HEK293 (cell line): ENCODE data around the gene SIGLEC1.

ENCODE experiments used
- CTCF ChIA-PET: fragments of 350-600 bp; formaldehyde crosslinking; extraction: SDS; loops from one replicate; lab custom pipeline; 2021; ENCODE audit warnings: antibody characterized with exemption; lab: Yijun Ruan, JAX
- POLR2A ChIA-PET: fragments of 300-600 bp; formaldehyde crosslinking; extraction: SDS; loops from one replicate; lab custom pipeline; 2020; ENCODE audit warnings: antibody characterized with exemption, inconsistent platforms; lab: Yijun Ruan, JAX
- H3K27ac ChIP-seq: fragments of 200-500 bp; sonication (Bioruptor generic); 2 replicates; pipeline ENCODE4 v1.5.1; 2014; ENCODE audit warnings: low read depth, low read length, control low read depth, inconsistent platforms; ENCODE audit errors: extremely low read depth
- H3K36me3 ChIP-seq, 2 experiments: fragments of 200-500 bp in 1 of 2; sonication (Bioruptor generic) in 1 of 2; 1 replicate in 1 of 2; 2 replicates in 1 of 2; pipeline ENCODE4 v1.5.1; 2014 to 2017; ENCODE audit warnings: inconsistent platforms in 2 of 2, low read length in 2 of 2; ENCODE audit not compliant: control insufficient read depth in 2 of 2, insufficient read depth in 1 of 2
- H3K4me1 ChIP-seq: fragments of 200-500 bp; sonication (Bioruptor generic); 2 replicates; pipeline ENCODE4 v1.5.1; 2014; ENCODE audit warnings: mild to moderate bottlenecking, low read length, inconsistent platforms; ENCODE audit not compliant: control insufficient read depth, insufficient read depth
- H3K4me3 ChIP-seq: 2 replicates; pipeline ENCODE4 v1.5.1; 2011; ENCODE audit warnings: low read depth, mild to moderate bottlenecking, control low read depth, low read length, moderate library complexity
- H3K9me3 ChIP-seq: fragments of 200-500 bp; sonication (Bioruptor generic); 2 replicates; pipeline ENCODE4 v1.5.1; 2014; ENCODE audit warnings: low read depth, low read length, inconsistent platforms; ENCODE audit not compliant: control insufficient read depth, insufficient read depth
- CTCF ChIP-seq: fragments of 450-650 bp; formaldehyde crosslinking; IDR thresholded peaks from 2 replicates; pipeline ENCODE4 v1.5.1; 2016; ENCODE audit warnings: missing biosample characterization, missing genetic modification characterization
- MYNN ChIP-seq: fragments of 450-650 bp; formaldehyde crosslinking; IDR thresholded peaks from 2 replicates; pipeline ENCODE4 v1.5.1; 2016; ENCODE audit warnings: missing biosample characterization, missing genetic modification characterization, borderline replicate concordance
- ZIC2 ChIP-seq: fragments of 450-650 bp; formaldehyde crosslinking; IDR thresholded peaks from 2 replicates; pipeline ENCODE4 v1.5.1; 2016; ENCODE audit warnings: missing biosample characterization, missing genetic modification characterization
- ZNF138 ChIP-seq: fragments of 450-650 bp; formaldehyde crosslinking; IDR thresholded peaks from 2 replicates; pipeline ENCODE4 v1.5.1; 2016; ENCODE audit warnings: missing biosample characterization, missing genetic modification characterization, borderline replicate concordance
- ZNF19 ChIP-seq: fragments of 450-650 bp; formaldehyde crosslinking; IDR thresholded peaks from 2 replicates; pipeline ENCODE4; 2016; ENCODE audit warnings: missing biosample characterization, missing genetic modification characterization, low read depth
- ZNF266 ChIP-seq: fragments of 450-650 bp; formaldehyde crosslinking; IDR thresholded peaks from 2 replicates; pipeline ENCODE4 v1.5.1; 2016; ENCODE audit warnings: missing biosample characterization, missing genetic modification characterization, low read depth
- ZNF292 ChIP-seq: fragments of 450-650 bp; formaldehyde crosslinking; IDR thresholded peaks from 2 replicates; pipeline ENCODE4 v1.5.1; 2016; ENCODE audit warnings: low read depth, missing biosample characterization, missing genetic modification characterization, borderline replicate concordance
- ZNF341 ChIP-seq: fragments of 450-650 bp; formaldehyde crosslinking; IDR thresholded peaks from 2 replicates; pipeline ENCODE4; 2016; ENCODE audit warnings: low read depth, missing biosample characterization, missing genetic modification characterization
- ZNF473 ChIP-seq: fragments of 450-650 bp; formaldehyde crosslinking; IDR thresholded peaks from 2 replicates; pipeline ENCODE4 v1.5.1; 2017; ENCODE audit warnings: missing biosample characterization, missing genetic modification characterization
- ZNF48 ChIP-seq: fragments of 450-650 bp; formaldehyde crosslinking; IDR thresholded peaks from 2 replicates; pipeline ENCODE4 v1.5.1; 2016; ENCODE audit warnings: missing biosample characterization, missing genetic modification characterization
- ZNF521 ChIP-seq: fragments of 450-650 bp; formaldehyde crosslinking; IDR thresholded peaks from 2 replicates; pipeline ENCODE4 v1.5.1; 2017; ENCODE audit warnings: missing biosample characterization, mild to moderate bottlenecking, missing genetic modification characterization
- ZNF561 ChIP-seq: fragments of 450-650 bp; IDR thresholded peaks from 2 replicates; pipeline ENCODE4 v1.5.1; 2018; ENCODE audit warnings: missing biosample characterization, missing genetic modification characterization, borderline replicate concordance
- ZNF600 ChIP-seq: fragments of 450-650 bp; formaldehyde crosslinking; IDR thresholded peaks from 2 replicates; pipeline ENCODE4 v1.5.1; 2016; ENCODE audit warnings: missing biosample characterization, missing genetic modification characterization
- ZNF626 ChIP-seq: fragments of 450-650 bp; sonication (Bioruptor Pico); formaldehyde crosslinking; IDR thresholded peaks from 2 replicates; pipeline ENCODE4 v1.5.1; 2018; ENCODE audit warnings: missing biosample characterization, missing genetic modification characterization, inconsistent platforms
- ZNF654 ChIP-seq: fragments of 450-650 bp; formaldehyde crosslinking; IDR thresholded peaks from 2 replicates; pipeline ENCODE4 v1.5.1; 2016; ENCODE audit warnings: low read depth, missing biosample characterization, missing genetic modification characterization
- ZNF777 ChIP-seq: fragments of 450-650 bp; formaldehyde crosslinking; IDR thresholded peaks from 2 replicates; pipeline ENCODE4 v1.5.1; 2017; ENCODE audit warnings: missing biosample characterization, missing genetic modification characterization, borderline replicate concordance
- TF ChIP-seq, protein P1 (sequence below): fragments of 450-650 bp; formaldehyde crosslinking; IDR thresholded peaks from 2 replicates; pipeline ENCODE4 v1.5.1; 2016; ENCODE audit warnings: missing biosample characterization, missing genetic modification characterization
- TF ChIP-seq, protein P2 (sequence below): fragments of 450-650 bp; formaldehyde crosslinking; IDR thresholded peaks from 2 replicates; pipeline ENCODE4 v1.5.1; 2016; ENCODE audit warnings: missing biosample characterization, missing genetic modification characterization

The SIGLEC1 gene

GRCh38 chr20:3706774-3707507, 5.5 kb downstream of the SIGLEC1 start:
- CTCF ChIA-PET: interaction anchor here (0.6 to 3.7 kb wide), 12 partner anchors 9 to 634 kb away, joined by 3 to 22 read pairs (median 4); no protein-coding TSS in a partner anchor
- TF ChIP-seq ZNF561 (tag by site-specific recombination) (no peak), ZNF19 (tag by site-specific recombination) (no peak), ZNF292 (tag by site-specific recombination) (no peak), ZIC2 (no peak), ZNF473 (tag by site-specific recombination) (no peak), ZNF521 (no peak), ZNF138 (no peak), ZNF777 (tag by site-specific recombination) (no peak), ZNF48 (tag by site-specific recombination) (no peak), MYNN (tag by site-specific recombination) (no peak), ZNF626 (tag by site-specific recombination) (no peak), CTCF (no peak)
- TF ChIP-seq, protein P1, sequence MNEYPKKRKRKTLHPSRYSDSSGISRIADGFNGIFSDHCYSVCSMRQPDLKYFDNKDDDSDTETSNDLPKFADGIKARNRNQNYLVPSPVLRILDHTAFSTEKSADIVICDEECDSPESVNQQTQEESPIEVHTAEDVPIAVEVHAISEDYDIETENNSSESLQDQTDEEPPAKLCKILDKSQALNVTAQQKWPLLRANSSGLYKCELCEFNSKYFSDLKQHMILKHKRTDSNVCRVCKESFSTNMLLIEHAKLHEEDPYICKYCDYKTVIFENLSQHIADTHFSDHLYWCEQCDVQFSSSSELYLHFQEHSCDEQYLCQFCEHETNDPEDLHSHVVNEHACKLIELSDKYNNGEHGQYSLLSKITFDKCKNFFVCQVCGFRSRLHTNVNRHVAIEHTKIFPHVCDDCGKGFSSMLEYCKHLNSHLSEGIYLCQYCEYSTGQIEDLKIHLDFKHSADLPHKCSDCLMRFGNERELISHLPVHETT (tag by site-specific recombination): no peak
- TF ChIP-seq, all 188 proteins: peak for 0
- Histone ChIP-seq H3K27ac (no peak overlapping the region), H3K36me3 (no peaks in the 10 kb centered on the region), H3K9me3 (no peaks in the 10 kb centered on the region), H3K4me3 (no peak overlapping the region), H3K4me1 (no peaks in the 10 kb centered on the region)
- POLR2A ChIA-PET: no interaction called here

- ChIA-PET CTCF (interaction anchor here (0.7 to 3.7 kb wide), 5 partner anchors 10 to 379 kb away, joined by 3 to 22 read pairs (median 4); no protein-coding TSS in a partner anchor), POLR2A (no interaction called here)
- no peak overlapping the region for H3K27ac ChIP-seq
- no peaks in the 10 kb centered on the region for H3K36me3 ChIP-seq
- H3K4me1 ChIP-seq: no peaks in the 10 kb centered on the region
- no peaks in the 10 kb centered on the region for H3K9me3 ChIP-seq
- no peak overlapping the region for H3K4me3 ChIP-seq
- no peak for TF ChIP-seq ZNF473 (tag by site-specific recombination)
- TF ChIP-seq ZNF266 (tag by site-specific recombination): no peak
- no peak for TF ChIP-seq ZNF654 (tag by site-specific recombination)
- TF ChIP-seq ZNF341: no peak
- TF ChIP-seq, protein P2, sequence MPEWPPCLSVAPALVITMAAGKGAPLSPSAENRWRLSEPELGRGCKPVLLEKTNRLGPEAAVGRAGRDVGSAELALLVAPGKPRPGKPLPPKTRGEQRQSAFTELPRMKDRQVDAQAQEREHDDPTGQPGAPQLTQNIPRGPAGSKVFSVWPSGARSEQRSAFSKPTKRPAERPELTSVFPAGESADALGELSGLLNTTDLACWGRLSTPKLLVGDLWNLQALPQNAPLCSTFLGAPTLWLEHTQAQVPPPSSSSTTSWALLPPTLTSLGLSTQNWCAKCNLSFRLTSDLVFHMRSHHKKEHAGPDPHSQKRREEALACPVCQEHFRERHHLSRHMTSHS (tag by site-specific recombination): no peak
- TF ChIP-seq ZNF600 (tag by site-specific recombination): no peak
Measured at GRCh38 chr20:3705970-3706739, 6.2 kb downstream of the SIGLEC1 start.
